Measurements from ENCODE around the gene PYY. TPM values are rescaled to one million over a fixed set of nuclear protein-coding genes. Genes with fewer than 3 reads are reported as not detected.

Gene PYY
- 0.11 TPM in 1 of 2 replicates, not detected in the other for total RNA-seq

DNA sequence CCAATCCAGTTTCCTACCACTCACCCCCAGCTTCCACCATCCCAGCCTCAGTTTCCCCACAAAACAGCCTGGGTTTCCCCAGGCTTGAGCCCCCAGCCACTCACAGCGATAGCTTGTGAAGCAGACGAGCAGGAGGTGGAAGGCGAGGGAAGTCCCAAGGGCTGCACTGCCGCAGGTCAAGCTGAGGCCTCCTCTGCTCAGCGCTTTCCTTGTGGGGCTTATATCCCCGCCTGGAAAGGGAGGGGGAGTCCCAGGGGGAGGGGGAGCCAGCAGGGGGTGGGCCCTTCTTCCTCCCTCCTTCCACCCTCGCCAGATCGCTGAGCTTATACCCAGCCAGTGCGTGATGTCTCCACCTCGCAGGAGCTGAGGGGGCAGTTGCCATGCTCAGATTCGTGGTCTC, at the start of gene PYY:
Gene PYY, minus strand, starts transcription at position 195 of the 400 bp plus-strand sequence. CDS start 457 bp downstream, outside the sequence.

DNA sequence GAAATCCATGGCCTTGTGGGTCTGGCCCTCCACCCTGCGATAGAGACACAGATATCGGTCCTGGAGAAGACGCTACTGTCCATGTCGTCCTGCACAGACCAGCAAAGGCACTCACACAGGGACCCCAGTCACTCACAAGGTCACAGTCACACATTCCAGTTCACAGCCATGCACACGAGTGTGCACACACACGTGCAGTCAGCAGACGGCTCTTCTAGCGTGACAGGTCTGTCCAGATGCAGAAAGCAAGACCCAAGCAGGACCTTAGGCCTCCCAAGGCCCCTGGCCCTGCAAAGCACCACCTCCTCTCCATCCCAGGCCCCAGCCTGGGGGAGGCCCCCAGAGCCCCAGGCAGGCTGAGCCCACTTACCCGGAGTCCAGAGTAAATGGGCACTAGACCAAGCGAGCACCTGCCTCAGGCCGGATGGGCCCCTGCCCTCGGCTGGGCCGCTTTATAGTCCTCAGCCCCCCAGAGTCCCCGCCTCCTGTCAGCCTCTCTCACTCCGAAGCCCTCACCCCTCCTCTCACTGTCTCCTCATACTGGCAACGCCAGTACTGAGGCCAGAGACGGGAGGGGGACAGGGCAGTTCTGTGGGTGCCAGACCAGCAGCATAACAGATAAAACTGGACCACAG, 11.6 kb downstream of the PYY start, which contains the start of gene PPY:
Gene PPY, minus strand, starts transcription at position 426 of the 635 bp plus-strand sequence. CDS start 822 bp downstream, outside the sequence.

DNA sequence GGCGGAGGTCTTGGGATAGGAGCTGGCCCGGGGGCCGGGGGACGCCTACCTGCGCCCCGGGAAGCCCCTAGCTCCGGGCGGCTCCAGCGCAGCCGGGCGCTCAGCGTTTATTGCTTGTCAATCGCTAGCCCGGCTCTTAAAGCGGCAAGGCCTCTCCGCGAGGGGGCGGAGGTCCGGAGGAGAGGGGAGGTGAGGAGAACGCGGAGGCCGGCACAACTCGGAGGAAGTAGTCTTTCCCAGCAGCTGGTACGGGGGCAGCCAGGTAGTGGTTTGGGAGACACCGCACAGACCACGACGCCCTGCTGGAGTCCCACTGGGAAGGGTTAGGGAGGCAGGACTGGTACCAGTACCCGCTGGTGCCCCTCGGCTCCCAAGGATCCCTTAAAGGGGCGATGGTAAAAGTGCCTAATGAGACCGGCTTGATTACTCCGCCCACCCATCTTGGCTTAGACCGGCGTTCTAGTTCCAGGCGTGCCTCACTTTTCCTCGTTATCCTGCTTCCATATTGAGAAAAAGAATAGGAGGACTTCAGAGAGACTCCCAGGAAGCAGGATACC, 46.2 kb downstream of the PYY start, which contains the start of gene MPP2:
Gene MPP2, minus strand, starts transcription at position 112 of the 557 bp plus-strand sequence. CDS start 3,076 bp downstream, outside the sequence.

Other genes starting within 250 kb of the PYY start
- gene SOST, start 195.1 kb downstream of the PYY start, total RNA-seq: 0.15 TPM in 1 of 2 replicates, not detected in the other
- 16.6 and 23.8 TPM in 2 replicates for gene DUSP3, start 175.0 kb downstream of the PYY start, total RNA-seq
- not detected in 2 replicates for gene CFAP97D1, start 173.5 kb downstream of the PYY start, total RNA-seq
- 6.2 and 8.6 TPM in 2 replicates for gene MPP3, start 120.8 kb downstream of the PYY start, total RNA-seq
- not detected in 2 replicates for gene CD300LG, start 106.8 kb downstream of the PYY start, total RNA-seq
- 0.31 and 0.61 TPM in 2 replicates for gene MPP2, start 46.4 kb downstream of the PYY start, total RNA-seq
- 1.6 TPM in 1 of 2 replicates, not detected in the other for gene PPY, start 11.5 kb downstream of the PYY start, total RNA-seq
- 17.1 TPM in 2 replicates for gene NAGS, start 50.7 kb upstream of the PYY start, total RNA-seq
- gene TMEM101, start 61.0 kb upstream of the PYY start, total RNA-seq: 40.8 and 42.8 TPM in 2 replicates
- gene LSM12, start 112.7 kb upstream of the PYY start, total RNA-seq: 55.6 and 59.4 TPM in 2 replicates
- gene G6PC3, start 116.8 kb upstream of the PYY start, total RNA-seq: 36.5 and 42.4 TPM in 2 replicates
- gene HDAC5, start 169.7 kb upstream of the PYY start, total RNA-seq: 8.7 and 17.2 TPM in 2 replicates
- gene HROB, start 188.0 kb upstream of the PYY start, total RNA-seq: 2.8 and 7.8 TPM in 2 replicates
- gene ASB16, start 216.8 kb upstream of the PYY start, total RNA-seq: not detected in 2 replicates
- 18.6 and 21.2 TPM in 2 replicates for gene TMUB2, start 233.0 kb upstream of the PYY start, total RNA-seq
- 47.5 and 55.4 TPM in 2 replicates for gene ATXN7L3, start 245.9 kb upstream of the PYY start, total RNA-seq

Data from hair follicular keratinocyte (primary cell).